ENCODE results near the gene STARD13.

DNA sequence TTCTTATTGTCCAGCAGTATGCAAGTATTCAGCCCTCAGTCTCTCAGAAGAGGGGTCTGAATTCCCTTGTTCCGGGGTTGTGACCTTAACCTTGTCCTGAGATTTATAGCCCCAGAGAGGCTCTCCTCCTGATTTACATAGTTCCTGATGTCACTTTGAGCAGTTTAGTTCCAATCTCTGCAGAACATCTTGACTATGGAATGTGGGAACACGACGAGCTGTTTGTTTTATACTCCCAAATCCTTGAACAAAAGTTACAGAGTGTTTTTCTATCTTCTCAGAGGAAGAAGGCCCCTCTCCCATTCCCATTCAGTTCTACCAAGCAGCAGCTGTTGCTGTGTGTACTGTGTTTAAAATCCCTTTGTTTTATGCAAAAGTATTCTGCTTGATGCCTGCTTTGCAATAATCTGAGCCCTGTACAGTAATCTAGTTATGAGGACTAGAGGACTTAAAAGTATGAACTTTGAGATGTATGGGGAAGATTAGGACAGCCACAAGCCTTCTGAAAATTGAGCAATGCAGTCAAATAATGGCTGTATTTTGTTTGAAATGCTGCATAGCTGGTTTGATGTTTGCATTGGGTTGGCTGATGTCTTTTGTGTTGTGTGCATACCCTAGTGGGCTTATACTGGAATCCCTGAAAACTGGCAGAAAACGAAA is 194.7 kb downstream of the STARD13 start:
- TF ChIP-seq, protein P1, sequence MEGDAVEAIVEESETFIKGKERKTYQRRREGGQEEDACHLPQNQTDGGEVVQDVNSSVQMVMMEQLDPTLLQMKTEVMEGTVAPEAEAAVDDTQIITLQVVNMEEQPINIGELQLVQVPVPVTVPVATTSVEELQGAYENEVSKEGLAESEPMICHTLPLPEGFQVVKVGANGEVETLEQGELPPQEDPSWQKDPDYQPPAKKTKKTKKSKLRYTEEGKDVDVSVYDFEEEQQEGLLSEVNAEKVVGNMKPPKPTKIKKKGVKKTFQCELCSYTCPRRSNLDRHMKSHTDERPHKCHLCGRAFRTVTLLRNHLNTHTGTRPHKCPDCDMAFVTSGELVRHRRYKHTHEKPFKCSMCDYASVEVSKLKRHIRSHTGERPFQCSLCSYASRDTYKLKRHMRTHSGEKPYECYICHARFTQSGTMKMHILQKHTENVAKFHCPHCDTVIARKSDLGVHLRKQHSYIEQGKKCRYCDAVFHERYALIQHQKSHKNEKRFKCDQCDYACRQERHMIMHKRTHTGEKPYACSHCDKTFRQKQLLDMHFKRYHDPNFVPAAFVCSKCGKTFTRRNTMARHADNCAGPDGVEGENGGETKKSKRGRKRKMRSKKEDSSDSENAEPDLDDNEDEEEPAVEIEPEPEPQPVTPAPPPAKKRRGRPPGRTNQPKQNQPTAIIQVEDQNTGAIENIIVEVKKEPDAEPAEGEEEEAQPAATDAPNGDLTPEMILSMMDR (IDR thresholded peaks at IDR 0.05): no peak
- TF ChIP-seq POLR2A (IDR thresholded peaks at IDR 0.05): no peak
